NOMO-1 treated with DMSO at 0.1 percent for 48 hours (cell line): Measurements from ENCODE around the gene SESN3.
"Not testable (repeated sequence)": the region's sequence is repeated elsewhere in the genome, so short reads cannot be mapped to it uniquely, and the experiment has no call there.

Experiments
- DNase-seq: peaks from one replicate; lab custom pipeline; 2025; ENCODE audit not compliant: unreplicated experiment; lab: John Stamatoyannopoulos, UW

The SESN3 gene, protein sequence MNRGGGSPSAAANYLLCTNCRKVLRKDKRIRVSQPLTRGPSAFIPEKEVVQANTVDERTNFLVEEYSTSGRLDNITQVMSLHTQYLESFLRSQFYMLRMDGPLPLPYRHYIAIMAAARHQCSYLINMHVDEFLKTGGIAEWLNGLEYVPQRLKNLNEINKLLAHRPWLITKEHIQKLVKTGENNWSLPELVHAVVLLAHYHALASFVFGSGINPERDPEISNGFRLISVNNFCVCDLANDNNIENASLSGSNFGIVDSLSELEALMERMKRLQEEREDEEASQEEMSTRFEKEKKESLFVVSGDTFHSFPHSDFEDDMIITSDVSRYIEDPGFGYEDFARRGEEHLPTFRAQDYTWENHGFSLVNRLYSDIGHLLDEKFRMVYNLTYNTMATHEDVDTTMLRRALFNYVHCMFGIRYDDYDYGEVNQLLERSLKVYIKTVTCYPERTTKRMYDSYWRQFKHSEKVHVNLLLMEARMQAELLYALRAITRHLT

DNA sequence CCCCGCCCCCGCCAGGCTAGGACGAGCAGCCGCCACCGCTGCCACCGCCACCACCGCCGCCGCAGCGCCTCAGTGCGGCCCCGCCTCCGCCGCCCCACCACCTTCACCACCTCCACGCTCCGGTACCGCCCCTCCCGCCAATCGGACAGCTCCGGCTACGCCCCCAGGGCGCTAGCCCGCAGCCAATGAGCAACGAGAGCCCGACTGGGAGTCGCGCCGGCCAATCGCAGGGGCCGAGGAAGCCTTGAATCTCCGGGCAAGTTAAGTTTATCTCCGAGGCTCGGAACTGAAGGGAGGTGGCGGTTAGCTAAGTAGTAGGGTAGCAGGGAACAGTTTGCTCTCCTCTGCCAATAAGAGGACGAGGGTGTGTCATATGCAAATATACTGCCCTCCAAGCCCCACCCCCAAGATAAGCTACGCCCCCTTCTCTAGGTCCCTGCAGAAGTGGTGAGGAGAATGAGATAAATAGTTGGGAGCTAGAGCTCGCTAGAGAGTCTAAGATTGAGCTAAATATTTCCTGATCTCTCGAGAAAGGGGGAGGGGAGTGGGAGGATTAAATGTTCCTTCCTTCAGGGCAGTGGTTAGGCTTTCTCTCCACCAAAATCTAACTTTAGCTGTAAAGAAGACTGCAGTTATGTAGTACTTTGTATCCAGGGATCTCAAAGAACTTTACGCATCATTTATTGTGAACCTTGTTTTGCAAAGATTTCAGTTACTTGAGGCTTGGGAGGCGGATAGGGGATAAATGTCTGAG, at the start of gene SESN3:
SESN3 (minus strand) TSS at position 76 of the 754 bp plus-strand sequence. CDS start 342 bp downstream, outside the sequence.
- DNase-seq: peak; percentile 100

DNA sequence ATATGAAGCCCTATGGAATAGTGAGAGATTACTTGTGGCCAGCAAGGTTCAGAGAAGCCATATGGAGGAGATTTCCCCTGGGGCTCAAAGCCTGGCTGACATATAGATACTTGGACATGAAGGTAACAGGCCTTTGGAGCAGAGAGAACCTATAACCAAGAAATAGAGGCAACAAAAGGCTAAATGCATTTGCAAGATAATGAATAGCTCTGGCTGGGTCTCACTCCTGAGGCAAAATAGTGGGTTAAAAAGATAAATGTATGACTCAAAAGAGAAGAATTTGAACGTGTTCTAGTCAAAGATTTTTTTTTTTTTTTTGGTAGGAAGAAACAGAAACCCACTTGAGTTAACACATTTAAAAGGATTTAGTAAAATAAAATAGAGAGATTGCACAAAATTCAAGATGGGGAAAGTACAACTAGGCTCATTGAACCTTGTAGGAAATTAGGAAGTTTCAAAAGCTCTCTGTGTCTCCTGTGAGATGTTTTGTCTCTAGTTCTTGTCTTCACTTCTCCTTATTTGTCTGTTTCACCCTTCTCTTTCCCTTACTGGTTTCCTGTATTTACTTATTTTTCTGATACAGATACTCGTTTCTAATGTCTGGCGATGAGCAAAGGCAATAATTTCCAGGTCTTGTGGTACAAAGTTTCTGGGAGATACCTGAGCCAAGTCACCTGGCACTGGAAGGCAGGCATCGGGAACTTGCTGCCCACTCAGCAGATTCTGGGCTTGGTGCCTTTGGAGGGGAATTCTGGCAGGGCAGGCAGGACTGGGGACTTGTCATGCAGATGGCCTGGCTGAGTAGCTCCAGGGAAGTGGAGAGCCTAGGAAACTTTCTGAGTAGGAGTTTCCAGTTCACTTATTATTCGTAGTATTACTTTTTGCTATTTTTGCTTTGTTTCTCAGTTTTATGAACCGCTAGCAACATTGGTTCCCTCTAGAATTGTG, 49.2 kb upstream of the SESN3 start:
- peak; percentile 76 for DNase-seq

DNA sequence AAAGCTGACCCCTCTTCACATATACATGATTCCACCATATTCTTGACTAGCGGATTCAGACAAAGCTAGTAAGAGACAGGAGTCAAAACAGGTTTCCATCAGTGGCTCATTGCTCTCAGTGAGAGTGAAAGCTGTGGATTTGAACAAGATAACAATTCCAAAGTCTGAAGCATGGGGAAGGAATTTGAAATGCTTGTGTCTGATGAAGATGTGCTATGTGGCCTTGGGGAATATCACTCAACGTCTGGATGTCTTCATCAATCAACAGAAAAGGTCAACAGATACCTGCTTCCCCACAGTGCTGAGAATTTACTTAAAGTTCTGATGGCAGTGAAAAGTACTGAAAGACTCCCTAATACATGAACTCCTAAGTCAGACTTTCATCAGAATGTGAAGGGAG, 46.9 kb upstream of the SESN3 start:
- no peak for DNase-seq

DNA sequence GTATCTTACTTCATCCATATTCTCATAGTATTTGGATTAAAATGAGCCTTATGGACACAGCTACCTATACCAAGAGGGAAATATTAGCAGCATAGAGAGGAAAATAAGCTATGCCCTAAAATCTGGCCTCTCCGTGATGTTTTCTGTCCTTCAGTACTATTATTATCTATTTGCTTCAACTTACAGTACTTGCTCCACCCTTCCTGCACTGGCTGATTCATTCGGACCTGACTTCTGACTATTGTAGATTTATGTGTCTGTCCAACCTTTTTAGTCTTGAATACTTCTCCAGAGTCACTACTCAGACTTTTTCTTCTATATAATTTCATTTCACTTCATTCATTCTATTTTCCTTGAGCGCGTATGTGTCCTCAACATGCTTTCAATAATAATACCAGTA, 45.1 kb upstream of the SESN3 start:
- no peak for DNase-seq

DNA sequence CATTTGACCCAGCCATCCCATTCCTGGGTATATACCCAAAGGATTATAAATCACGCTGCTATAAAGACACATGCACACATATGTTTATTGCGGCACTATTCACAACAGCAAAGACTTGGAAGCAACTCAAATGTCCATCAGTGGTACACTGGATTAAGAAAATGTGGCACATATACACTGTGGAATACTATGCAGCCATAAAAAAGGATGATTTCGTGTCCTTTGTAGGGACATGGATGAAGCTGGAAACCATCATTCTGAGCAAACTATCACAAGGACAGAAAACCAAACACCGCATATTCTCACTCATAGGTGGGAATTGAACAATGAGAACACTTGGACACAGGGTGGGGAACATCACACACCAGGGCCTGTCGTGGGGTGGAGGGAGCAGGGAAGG, 42.6 kb upstream of the SESN3 start:
- DNase-seq: not testable (repeated sequence)

DNA sequence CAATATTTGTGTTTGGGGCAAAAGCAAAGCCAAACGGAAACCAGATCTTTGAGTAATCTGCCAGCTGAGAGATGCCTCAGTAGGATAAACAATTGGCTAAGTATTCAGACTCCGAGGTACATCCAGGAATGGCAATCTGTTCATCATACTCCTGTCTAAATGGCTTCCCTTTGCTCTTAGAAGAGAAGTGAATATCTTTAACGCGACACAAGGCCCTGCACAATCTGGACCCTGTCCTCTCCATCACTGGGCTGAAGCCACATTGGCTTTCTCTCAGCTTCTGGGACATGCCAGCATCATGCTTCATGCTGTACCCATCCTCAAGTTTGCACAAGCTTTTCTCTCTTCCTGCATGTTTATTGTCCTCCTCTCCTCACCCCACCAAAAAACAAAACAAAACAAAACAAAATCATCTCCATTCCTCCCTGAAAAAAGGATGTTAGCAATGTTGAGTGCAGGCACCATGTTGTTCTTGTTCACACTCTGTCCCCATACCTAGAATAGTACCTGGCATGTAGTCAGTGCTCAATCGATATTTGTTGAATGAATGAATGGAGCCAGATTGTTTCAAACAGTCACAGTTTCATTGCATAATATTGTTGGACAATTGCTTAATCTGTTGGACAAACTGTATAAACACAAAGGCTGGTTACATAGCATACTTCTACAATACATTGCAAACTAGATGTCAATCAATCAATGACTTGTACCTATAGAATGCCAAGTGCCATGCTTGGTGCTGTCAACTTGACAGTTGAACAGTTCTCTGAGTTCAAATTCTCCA, 38.2 kb upstream of the SESN3 start:
- no peak for DNase-seq

DNA sequence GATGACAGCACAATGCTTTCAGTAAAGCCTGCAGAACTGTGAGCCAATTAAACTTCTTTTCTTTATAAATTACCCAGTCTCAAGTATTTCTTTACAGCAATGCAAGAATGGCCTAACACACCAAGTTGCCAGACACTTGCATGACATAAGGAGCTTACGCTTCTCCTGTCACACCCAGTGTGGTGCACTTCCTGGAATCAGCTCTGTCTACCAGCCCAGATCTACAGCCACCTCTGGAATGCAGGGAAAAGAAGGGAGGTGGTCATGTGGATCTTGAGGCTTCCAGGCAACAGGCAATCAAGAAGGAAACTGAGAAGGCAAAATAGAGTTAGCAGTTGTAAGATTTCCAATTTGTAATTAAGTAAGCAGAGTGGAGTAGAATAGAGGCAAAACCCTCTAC, 37.4 kb upstream of the SESN3 start:
- no peak for DNase-seq

DNA sequence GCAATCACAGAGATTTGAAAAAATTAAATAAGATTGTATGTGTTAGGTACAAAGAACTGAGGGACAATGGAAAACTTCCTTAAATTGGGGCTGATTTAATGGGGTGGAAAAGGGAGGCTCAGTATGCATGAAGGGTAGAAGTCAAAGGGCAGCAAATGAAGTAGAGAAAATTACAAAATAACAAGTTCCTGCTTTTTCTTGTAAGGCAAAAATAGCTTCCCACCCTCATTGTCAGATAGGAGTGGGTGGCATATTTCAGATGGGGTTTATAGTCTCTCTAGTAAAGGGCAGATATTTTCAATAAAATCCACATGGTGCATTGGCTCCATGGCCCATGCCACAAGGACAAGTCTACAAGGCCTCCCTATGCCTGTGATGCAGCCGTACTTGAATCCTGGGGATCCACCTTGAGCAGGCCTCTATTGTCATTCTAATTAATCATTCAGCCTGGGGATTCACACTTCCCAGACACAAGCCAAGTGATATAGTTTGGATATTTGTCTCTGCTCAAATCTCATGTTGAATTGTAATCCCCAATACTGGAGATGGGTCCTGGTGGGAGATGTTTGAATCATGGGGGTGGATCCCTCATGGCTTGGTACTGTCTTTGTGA, 36.7 kb upstream of the SESN3 start:
- DNase-seq: no peak

DNA sequence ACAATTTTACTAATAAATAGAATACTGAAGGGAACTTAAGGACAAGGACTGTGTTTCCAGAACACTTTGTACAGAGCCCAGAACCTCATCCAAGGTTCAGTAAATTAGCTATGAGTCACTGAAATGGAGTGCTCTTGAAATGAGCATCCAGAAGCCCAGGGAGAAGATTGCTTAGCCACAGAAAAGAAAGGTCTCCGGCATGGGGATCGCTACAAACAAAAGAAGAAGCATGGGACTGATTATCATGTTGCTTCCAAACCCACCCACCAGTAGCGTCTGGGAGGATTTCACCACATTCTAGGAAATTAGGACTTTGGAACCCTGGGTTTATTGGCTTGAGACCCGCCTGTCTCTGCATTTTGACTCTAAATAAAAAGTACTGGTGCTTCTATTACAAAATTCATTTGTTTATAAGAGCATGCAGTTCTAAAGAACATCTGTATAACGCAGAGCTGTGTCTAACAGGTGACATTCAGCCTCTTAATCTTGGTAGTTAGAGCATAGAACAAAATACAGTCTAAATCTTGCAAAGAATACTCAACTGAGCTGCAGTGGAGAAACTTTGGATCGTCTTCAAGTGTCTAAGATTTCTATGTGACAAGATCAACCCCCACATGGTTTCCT, 35.9 kb upstream of the SESN3 start:
- no peak for DNase-seq

DNA sequence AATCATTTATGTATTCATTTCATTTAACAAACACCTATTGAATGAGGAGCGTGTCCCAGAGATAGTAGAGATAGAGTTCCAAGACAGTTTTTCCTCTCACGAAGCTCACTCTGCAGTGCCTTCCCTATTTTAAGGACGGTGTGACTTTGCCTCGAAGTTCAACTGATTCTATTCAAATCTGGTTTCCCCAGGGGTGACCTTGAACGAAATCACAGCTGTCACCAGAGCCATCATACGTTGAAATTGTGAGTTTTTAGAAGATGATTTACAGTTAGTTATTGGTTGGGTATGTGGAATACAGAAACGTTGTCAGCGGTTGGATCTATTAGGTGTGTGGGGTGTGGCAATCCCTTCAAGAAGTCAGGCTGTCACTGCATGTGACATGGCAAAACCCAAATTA, 33.9 kb upstream of the SESN3 start:
- no peak for DNase-seq

DNA sequence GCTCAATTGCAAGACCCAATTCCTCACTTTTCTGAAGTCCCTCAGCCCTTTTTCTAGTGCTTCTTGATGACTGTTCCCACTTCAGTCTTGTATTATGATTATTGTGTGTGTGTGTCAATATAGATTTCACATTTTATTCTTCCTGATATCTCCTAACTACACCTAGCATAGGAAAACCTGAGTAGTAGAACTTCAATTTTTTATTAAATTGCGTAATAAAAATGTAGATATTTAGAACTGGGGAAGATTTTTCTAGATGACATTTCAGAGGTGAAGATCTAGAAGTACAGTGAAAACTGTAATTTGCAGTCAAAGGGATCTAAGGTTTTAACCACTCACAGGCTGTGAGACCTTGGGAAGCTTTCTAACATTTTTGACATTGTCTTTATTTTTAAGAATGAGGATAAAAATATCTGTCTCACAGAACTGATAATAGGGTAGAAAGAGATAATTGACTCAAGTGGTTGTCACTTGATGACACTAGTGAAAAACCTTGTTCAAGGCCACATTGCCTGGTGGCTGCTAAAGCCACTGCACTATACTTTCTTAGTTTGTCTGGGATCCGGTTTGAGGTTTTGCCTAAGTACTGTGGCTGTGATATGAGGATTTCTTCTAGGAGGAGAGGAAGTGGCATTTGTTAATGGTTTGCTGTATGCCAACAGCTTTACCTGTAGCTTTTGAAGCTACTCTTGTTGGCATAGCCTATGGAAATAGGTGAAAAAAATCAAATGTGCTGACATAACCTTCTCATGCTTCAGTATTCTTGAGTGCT, 32.2 kb upstream of the SESN3 start:
- peak; percentile 31 for DNase-seq

DNA sequence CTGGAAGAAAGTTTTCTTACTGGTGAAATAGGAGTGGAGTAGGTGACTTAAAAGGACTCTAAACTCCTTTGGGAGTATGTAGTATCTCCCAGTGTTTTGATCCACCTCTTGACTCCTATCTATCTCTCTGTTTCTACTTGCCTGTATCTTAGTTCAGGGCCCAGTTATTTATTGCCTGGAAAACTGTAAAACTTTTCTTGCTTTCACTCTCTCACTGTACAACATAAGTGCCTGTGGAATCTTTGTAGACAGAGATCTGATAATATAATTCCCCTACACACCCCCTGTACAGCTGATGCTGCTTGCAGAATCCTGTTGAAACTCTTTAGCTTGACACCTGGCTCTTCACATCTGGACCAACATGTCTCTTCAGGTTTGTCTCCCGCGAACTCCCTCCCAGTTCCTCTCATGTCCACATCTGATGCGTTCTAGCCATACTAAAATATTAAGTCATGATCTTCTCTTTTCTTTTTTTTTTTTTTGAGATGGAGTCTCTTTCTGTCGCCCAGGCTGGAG, 26.5 kb upstream of the SESN3 start:
- no peak for DNase-seq

DNA sequence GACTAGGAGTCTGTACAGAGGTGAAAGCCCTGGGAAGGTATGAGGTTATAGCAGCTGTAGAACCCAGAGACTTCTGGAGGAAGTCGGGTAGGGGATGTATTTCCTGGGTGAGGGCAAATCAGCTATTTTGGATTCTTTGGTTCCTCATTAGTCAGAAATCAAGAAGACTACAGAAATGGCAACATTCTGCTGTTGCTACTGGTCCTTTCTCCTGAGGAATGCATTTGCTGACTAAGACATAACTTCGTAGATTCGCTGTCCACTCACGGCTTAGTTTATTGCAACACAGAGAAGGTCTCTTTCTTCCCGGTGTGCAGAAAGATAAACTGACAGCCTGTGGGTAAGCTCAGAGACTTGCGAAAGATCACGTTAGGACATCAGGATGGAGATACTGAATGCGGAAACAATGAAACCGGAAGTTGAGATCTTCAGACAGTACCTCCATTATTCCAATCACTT, 25.3 kb upstream of the SESN3 start:
- peak; percentile 98 for DNase-seq

DNA sequence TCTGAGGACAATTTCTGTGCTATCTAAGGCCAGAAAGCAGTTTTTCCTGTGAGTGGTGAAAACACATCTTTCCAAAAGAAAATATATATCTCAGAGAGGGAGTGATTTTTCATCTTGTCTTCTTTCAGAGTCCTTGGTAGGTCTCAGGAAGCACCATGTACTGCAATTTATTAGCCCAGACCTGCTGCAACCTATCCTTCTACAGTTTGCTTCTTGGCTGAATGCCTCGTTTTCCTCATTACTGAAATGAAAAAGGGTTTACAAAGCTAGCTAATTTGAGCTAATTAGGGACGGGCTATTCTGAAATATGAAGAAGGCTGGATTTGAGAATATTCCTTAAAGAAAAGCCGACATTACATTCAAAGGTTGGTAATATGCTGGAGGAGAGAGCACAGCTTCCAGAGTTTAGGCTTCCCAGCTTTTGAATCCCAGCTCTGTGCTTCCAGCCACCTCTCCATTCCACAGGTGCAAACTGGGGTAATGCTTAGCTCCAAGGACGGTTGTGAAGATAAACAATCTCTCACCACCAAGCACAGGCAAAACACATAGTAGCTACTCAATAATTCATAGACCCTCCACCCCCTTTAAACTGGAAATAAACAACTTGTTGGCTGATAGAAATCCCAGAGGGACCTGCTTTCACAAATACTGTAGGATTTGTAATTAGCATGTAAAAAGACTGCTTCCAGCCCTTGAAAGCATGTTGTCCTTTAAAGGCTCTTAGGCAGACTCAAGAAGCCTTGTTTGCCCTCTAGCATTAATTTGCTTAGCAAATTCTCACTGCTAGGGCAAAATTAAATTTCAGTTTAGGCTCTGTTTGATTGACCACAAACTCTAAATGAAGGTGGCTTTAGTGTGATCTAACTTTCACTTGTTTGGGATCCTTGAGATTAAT, 24.5 kb upstream of the SESN3 start:
- DNase-seq: no peak

DNA sequence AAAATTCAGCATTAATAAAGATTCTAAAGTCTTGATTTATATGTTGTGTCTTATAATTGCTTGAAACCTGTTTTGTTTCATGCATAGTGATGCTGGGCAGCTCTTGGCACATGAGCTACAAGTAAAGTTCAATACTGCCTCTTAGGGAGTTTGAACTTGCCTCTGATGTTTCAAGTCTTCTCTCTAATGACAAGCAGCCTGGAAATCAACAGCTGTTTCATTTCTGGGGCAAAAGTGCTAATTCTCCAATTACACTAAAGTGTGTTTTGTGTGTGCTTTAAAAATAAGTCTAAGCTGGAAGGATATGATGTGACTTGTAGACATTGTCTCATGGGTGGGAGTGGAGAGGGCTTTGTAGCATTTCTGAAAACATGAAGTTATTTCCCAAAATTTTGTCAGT, 23.7 kb upstream of the SESN3 start:
- no peak for DNase-seq

DNA sequence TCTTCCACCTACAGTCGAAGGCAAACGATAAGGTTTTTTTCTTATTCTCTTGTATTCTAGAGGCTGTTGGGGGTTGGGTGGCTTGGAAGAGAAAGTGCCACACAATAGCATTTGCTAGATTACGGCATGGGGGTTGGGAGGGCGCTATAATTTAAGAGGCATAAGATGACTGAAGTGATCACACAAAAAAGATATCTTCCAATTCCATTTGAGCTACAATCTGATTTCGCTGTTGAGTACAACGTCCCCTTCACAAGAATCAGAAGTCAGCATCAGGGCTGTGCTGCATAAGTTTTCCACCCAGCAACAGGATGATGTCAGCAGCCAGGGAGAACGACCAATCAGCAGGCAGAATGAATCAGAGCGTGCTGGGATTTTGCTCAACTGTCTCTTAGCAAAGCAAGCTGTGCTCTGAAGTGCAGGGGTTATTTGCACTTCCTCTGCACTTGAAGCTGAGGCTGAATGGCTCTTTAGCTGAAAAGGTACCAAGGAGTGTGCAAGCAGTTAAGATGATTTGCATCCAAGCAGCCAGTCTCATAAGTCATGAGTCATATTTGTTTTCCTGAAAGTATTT, 23.2 kb upstream of the SESN3 start:
- DNase-seq: peak; percentile 96

DNA sequence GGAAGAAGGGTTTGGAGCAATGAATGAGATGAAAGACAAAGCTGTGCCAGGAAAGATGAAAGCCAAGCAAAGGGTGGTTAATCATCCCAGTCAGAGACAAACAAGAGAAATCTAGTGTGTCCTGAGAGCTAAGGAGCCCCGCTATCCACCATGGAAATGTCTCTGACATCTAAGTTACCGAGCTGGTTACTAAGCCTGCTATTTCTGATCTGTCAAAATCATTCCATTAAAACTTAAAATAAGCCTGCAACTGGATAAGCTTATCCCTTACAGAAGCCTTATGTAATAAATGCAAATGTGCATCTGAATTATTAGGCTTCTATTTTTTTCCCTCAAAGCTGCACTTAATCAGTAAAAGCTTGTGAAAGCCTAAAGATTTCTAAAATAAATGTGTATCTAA, 22.1 kb upstream of the SESN3 start:
- DNase-seq: no peak
